Loucy (cell line): ENCODE results near the gene MANEAL.

Source experiments
- H2AFZ ChIP-seq: fragments of 200-600 bp; sonication (generic); 2 replicates; pipeline ENCODE4 v1.6.0; 2016; ENCODE audit warnings: antibody characterized with exemption, mild to moderate bottlenecking, low read length, moderate library complexity
- H3F3A ChIP-seq: fragments of 200-600 bp; 2 replicates; pipeline ENCODE4 v1.6.0; 2016; ENCODE audit warnings: antibody characterized with exemption, low read depth, mild to moderate bottlenecking
- H3K27me3 ChIP-seq: fragments of 200-600 bp; sonication (generic); 2 replicates; pipeline ENCODE4 v1.6.1; 2014; ENCODE audit warnings: low read length, mild to moderate bottlenecking; ENCODE audit not compliant: insufficient read depth, poor library complexity, severe bottlenecking
- H3K36me3 ChIP-seq: fragments of 200-600 bp; sonication (generic); 2 replicates; pipeline ENCODE4 v1.6.1; 2016; ENCODE audit warnings: low read length; ENCODE audit not compliant: insufficient read depth
- H3K4me1 ChIP-seq: fragments of 200-600 bp; sonication (generic); 2 replicates; pipeline ENCODE4 v1.5.1; 2014; ENCODE audit warnings: low read length, mild to moderate bottlenecking; ENCODE audit not compliant: insufficient read depth, poor library complexity, severe bottlenecking
- H3K4me2 ChIP-seq: fragments of 200-600 bp; sonication (generic); 2 replicates; pipeline ENCODE4 v1.6.0; 2014; ENCODE audit warnings: antibody characterized with exemption, low read length, low read depth, mild to moderate bottlenecking; ENCODE audit not compliant: poor library complexity, severe bottlenecking
- H3K4me3 ChIP-seq: fragments of 200-600 bp; sonication (generic); 2 replicates; pipeline ENCODE4 v1.5.1; 2014; ENCODE audit warnings: low read length, mild to moderate bottlenecking, mixed read lengths; ENCODE audit not compliant: poor library complexity, severe bottlenecking
- H3K79me2 ChIP-seq: fragments of 200-600 bp; sonication (generic); 2 replicates; pipeline ENCODE4 v1.6.1; 2014; ENCODE audit warnings: low read length; ENCODE audit not compliant: insufficient read depth
- H3K9ac ChIP-seq: fragments of 200-600 bp; sonication (generic); 2 replicates; pipeline ENCODE4 v1.6.0; 2014; ENCODE audit warnings: mild to moderate bottlenecking, low read depth, low read length, moderate library complexity; ENCODE audit not compliant: poor library complexity, severe bottlenecking
- H3K9me2 ChIP-seq: fragments of 200-600 bp; sonication (generic); replicated peaks from 2 replicates; pipeline ENCODE4 v1.6.1; 2016; ENCODE audit warnings: low read depth, low read length, mixed read lengths
- H3K9me3 ChIP-seq: fragments of 200-600 bp; sonication (generic); 2 replicates; pipeline ENCODE4 v1.6.1; 2014; ENCODE audit warnings: mild to moderate bottlenecking, antibody characterized with exemption, low read length, low read depth; ENCODE audit not compliant: insufficient read depth
- H4K20me1 ChIP-seq: fragments of 200-600 bp; sonication (generic); 2 replicates; pipeline ENCODE4 v1.6.0; 2014; ENCODE audit warnings: antibody characterized with exemption, low read length, mild to moderate bottlenecking; ENCODE audit not compliant: insufficient read depth, poor library complexity, severe bottlenecking
- CTCF ChIP-seq: fragments of 200-600 bp; sonication (generic); conservative IDR thresholded peaks from 2 replicates; pipeline ENCODE4 v1.5.1; 2014; ENCODE audit warnings: mild to moderate bottlenecking, antibody characterized with exemption, low read length
- EZH2phosphoT487 ChIP-seq: fragments of 200-600 bp; IDR thresholded peaks from 2 replicates; pipeline ENCODE4 v1.6.1; 2018; ENCODE audit warnings: antibody characterized with exemption, mild to moderate bottlenecking, moderate library complexity, borderline replicate concordance

MANEAL gene

GRCh38 chr1:37836788-37837187, 43.1 kb downstream of the MANEAL start:
- peaks cover 65% of the 10 kb centered on the region; the same call in 1 of the 2 replicates for H3K36me3 ChIP-seq
- H3F3A ChIP-seq: no peaks in the 10 kb centered on the region

GRCh38 chr1:37839676-37840075, 46.0 kb downstream of the MANEAL start:
- H3K79me2 ChIP-seq: peaks cover 4% of the 10 kb centered on the region; the same call in 1 of the 2 replicates
- no peaks in the 10 kb centered on the region for H3K9me3 ChIP-seq
- TF ChIP-seq CTCF (no peak), EZH2phosphoT487 (no peak)
- no peak overlapping the region for H3K9ac ChIP-seq
- H3K4me1 ChIP-seq: no peaks in the 10 kb centered on the region
- H3K4me3 ChIP-seq: no peak overlapping the region
- no peaks in the 10 kb centered on the region for H4K20me1 ChIP-seq
- H3K36me3 ChIP-seq: peaks cover 48% of the 10 kb centered on the region; the same call in 1 of the 2 replicates
- H3K27me3 ChIP-seq: no peaks in the 10 kb centered on the region
- no peaks in the 10 kb centered on the region for H3K9me2 ChIP-seq
- no peaks in the 10 kb centered on the region for H3F3A ChIP-seq
- H2AFZ ChIP-seq: no peak overlapping the region
- H3K4me2 ChIP-seq: no peak overlapping the region

More at GRCh38 chr1:37836788-37837187, 43.1 kb downstream of the MANEAL start:
- Histone ChIP-seq H3K79me2 (no peaks in the 10 kb centered on the region), H3K27me3 (no peaks in the 10 kb centered on the region), H2AFZ (no peak overlapping the region), H3K4me2 (no peak overlapping the region), H4K20me1 (no peaks in the 10 kb centered on the region), H3K4me1 (no peaks in the 10 kb centered on the region), H3K9ac (no peak overlapping the region), H3K4me3 (no peak overlapping the region), H3K9me2 (no peaks in the 10 kb centered on the region), H3K9me3 (no peaks in the 10 kb centered on the region)
- TF ChIP-seq CTCF (no peak), EZH2phosphoT487 (no peak)

DNA sequence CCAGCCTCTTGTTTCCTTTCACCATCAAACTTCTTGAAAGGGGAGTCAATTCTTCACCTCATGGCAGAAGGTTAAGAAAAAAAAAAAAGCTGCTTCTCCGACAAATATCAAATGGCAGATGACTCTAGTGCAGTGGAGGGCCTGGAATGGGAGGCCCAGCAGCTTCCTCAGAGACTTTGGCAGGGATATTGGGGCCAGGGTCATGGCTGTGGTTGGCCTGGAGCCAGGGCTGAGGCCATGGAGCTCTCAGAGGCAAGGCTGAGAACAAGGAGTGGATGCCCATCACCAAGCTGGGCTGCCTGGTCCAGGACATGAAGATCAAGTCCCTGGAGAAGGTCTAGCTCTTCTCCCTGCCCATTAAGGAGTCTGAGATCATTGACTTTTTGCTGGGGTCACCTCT, 47.1 kb downstream of the MANEAL start:
- H3K79me2 ChIP-seq: peaks cover 5% of the 10 kb centered on the region; the same call in 1 of the 2 replicates
- H3K27me3 ChIP-seq: no peaks in the 10 kb centered on the region
- H3K9me3 ChIP-seq: no peaks in the 10 kb centered on the region
- no peak overlapping the region for H3K9ac ChIP-seq
- no peaks in the 10 kb centered on the region for H3K4me1 ChIP-seq
- no peak overlapping the region for H3K4me3 ChIP-seq
- H4K20me1 ChIP-seq: no peaks in the 10 kb centered on the region
- no peaks in the 10 kb centered on the region for H3K9me2 ChIP-seq
- no peaks in the 10 kb centered on the region for H3F3A ChIP-seq
- peaks cover 39% of the 10 kb centered on the region; the same call in 1 of the 2 replicates for H3K36me3 ChIP-seq
- TF ChIP-seq CTCF (no peak), EZH2phosphoT487 (no peak)
- no peak overlapping the region for H2AFZ ChIP-seq
- H3K4me2 ChIP-seq: no peak overlapping the region
